GM19468 (cell line): Measurements from ENCODE around the gene PHACTR4.
"Not testable (repeated sequence)": the region's sequence is repeated elsewhere in the genome, so short reads cannot be mapped to it uniquely, and the experiment has no call there.

Source experiments
- ATAC-seq: cut with Tn5 transposase; IDR thresholded peaks from one replicate; pipeline ENCODE4 v1.9.1; 2021; ENCODE audit warnings: mild to moderate bottlenecking, moderate library complexity, moderate number of reproducible peaks; ENCODE audit not compliant: unreplicated experiment; ENCODE audit errors: extremely low read depth

The PHACTR4 gene

DNA sequence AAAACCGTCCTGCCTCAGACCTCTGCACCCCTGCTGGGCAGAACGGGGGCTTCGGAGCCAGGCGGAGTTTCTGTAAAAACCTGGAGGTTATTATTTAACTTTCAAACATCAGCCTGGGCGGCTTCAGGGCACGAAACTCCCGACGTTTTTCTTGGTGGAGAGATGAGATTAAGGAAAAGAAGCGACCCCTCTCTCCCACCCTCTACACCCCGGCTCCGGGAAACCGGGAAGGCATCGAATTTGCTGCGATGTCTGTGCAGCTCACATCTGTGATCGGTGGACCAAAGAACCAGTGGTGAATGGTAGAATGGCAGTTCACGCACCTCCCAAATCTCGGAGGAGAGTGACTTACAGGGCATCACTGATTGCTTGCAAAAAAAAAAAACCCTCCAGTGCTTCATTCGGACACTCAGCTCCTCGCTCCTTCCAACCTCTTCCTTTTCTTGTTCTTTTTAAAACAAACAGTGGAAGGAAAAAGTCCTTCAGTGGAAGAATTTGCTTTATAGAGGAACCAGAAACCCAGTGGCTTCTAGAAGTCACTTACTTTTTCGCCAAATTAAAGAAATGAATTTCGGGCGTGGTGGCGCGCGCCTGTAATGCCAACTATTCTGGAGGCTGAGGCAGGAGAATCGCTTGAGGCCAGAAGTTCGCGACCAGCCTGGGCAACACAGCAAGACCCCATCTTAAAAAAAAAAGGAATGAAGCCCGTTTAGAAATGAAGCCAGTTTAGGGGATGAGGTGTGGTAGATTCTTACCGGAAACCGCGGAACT is 884 bp downstream of the PHACTR4 start:
- ATAC-seq = no peak

DNA sequence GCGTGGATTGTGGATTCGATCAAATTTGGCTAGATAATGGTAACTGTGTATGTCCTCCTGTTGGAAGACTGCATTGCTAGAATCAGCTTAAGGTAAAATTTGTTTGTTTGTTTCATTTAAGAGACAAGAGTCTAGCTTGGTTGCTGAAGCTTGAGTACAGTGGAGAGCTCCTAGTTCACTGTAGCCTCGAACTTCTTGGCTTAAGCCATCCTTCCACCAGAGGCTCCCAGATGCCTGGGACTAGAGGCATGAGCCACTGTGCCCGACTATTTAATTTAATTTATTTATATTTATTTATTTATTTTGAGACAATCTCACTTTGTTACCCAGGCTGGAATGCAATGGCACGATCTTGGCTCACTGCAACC is 1.5 kb downstream of the PHACTR4 start:
- no peak for ATAC-seq

DNA sequence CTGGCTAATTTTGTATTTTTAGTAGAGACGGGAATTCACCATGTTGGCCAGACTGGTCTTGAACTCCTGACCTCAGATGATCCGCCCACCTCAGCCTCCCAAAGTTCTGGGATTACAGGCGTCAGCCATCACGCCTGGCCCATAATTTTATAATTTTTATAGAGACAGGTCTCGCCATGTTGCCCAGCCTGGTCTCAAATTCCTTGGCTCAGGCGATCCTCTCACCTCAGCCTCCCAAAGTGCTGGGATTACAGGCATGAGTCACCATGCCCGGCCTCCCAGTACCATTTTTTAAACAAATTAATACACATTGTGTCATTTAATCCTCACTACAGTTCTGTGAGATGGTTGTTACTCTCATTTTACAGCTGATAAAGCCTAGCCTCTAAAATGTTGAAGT is 3.9 kb downstream of the PHACTR4 start:
- ATAC-seq = not testable (repeated sequence)

DNA sequence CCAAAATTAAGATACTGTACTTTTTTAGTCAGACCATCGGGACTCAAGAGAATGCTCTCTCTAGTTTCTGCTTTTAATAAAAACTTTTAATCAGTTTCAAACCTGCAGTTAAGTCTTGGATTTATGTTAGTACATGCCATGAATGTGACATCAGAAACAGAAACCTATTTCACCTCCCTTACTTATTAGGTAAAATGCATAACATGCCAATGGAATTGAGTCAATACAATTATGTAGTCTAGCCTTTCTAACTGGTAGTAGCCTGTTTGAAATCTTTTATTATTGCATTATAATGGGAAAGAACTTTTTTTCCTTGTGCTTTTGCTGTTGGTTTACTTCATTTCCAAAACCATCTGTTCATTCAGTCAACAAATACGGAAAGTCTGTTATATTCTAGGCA is 4.8 kb downstream of the PHACTR4 start:
- no peak for ATAC-seq

DNA sequence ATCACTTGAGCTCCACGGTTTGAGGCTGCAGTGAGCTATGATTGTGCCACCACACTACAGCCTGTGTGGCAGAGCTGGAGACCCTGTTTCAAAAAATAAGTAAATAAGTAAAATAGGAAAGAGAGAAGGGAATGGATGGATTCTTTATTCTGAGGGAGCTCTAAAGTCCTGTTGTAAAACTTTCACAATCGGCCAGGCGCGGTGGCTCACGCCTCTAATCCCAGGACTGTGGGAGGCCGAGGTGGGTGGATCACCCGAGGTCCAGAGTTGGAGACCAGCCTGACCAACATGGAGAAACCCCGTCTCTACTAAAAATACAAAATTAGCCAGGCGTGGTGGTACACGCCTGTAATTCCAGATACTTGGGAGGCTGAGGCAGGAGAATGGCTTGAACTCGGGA is 6.1 kb downstream of the PHACTR4 start:
- ATAC-seq = not testable (repeated sequence)

DNA sequence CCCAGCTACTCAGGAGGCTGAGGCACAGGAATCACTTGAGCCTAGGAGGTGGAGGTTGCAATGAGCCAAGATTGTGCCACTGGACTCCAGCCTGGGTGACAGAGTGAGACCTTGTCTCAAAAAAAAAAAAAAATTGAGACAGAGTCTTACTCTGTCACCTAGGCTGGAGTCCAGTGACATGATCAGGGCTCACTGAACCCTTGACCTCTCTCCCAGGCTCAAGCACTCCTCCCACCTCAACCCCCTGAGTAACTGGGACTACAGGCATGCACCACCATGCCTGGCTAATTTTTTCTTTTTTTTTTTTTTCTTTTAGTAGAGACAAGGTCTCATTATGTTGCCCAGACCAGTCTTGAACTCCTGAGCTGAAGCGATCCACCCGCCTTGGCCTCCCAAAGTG is 6.7 kb downstream of the PHACTR4 start:
- ATAC-seq = not testable (repeated sequence)

DNA sequence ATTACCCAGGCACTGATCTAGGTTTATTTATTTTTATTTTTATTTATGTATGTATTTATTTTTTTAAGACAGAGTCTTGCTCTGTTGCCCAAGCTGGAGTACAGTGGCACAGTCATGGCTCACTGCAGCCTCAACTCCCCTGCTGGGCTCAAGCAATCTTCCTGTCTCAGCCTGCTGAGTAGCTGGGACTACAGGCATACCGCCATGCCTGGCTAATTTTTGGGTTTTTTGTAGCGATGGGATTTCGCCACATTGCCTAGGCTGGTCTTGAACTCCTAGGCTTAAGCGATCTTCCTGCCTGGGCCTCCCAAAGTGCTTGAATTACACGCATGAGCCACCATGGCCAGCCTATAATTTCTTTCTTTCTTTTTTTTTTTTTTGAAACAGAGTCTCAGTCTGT is 9.4 kb downstream of the PHACTR4 start:
- ATAC-seq = no peak

DNA sequence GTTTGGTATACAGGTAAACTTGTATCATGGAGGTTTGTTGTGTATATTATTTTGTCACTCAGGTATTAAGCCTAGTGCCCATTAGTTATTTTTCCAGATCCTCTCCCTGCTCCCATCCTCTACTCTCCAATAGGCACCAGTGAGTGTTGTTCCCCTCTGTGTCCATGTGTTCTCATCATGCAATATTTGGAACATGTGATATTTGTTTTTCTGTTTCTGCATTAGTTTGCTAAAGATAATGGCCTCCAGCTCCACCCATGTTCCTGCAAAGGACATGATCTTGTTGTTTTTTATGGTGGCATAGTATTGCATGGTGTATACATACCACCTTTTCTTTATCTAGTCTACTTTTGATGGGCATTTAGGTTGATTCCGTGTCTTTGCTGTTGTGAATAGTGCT is 10.9 kb downstream of the PHACTR4 start:
- ATAC-seq = no peak

DNA sequence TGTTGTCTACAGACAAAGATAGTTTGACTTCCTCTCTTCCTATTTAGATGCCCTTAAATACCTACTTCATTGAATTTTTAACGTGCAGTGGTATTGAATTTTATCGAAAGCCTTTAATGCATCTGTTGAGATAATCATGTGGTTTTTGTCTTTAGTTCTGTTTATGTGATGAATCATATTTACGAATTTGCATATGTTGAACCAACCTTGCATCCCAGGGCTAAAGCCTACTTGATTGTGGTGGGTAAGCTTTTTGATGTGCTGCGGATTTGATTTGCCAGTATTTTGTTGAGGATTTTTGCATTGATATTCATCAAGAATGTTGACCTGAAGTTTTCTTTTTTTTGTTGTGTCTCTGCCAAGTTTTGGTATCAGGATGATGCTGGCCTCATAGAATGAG is 14.2 kb downstream of the PHACTR4 start:
- not testable (repeated sequence) for ATAC-seq

DNA sequence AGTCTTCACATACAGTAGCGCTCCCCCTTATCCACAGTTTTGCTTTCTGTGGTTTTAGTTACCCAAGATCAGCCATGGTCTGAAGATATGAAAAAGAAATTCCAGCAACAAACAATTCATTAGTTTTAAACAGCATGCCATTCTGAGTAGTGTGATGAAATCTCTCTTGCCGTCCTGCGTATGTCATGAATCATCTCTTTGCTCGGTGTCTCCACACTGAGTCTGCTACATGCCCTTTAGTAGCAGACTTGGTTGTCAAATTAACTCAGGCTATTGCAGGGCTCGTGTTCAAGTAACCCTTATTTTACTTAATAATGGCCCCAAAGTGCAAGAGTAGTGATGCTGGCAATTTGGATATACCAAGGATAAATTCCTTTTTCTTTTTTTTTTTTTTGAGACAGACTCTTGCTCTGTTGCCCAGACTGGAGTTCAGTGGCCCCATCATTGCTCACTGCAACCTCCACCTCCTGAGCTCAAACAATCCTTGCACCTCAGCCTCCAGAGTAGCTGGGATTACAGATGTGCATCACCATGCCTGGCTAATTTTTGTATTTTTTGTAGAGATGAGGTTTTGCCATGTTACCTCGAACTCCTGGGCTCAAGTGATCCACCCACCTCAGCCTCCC is 22.6 kb downstream of the PHACTR4 start:
- ATAC-seq = no peak

DNA sequence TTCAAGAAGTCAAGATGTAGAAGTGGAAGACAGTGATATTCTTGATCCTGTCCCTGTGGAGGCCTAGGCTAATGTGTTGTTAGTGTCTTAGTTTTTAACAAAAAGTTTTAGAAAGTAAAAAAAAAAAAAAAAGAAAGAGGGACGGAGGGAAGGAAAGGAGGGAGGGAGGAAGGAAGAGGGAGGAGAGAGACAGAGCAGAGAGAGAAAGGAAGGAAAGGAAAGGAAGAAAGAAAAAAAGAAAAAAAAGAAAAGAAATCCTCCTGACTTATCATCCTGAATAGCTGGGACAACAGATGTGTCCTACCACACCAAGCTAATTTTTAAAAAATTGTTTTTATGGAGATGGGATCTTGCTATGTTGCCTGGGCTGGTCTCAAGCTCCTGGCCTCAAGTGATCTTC is 24.6 kb downstream of the PHACTR4 start:
- no peak for ATAC-seq

DNA sequence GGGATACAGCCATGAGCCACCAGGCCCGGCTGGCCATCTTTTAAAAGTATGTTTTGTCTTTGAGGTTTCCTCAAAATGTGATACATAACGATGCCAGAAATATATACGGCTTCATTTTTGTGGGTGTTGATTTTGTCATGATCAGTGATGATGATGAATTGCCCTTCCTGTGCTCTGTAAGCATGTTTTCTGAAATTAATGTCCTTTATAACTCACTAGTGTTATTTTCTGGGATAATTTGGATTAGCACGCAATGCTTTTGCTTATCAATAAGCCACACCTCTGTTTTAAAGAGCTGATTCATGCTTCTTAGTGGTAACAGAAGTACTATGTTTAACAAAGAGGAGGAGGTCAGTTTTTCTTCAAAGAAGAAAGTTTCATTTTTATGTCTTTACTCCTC is 25.6 kb downstream of the PHACTR4 start:
- ATAC-seq = no peak

DNA sequence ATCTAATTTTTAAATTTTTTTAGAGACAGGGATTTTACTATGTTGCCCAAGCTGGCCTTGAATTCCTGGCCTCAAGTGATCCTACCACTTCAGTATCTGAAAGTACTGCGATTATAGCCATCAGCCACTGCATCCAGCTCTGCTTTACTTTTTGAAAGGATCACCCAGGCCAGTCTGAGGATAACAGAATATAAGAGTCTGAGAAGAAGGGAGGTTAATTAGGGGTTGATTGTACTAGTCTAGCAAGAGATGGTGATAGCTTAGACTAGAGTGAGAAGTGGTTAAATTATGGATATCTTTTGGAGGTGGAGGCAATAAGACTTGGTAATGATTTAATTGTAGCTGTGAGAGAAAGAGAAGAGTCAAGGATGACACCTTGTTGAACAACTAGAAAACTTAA is 32.2 kb downstream of the PHACTR4 start:
- no peak for ATAC-seq

DNA sequence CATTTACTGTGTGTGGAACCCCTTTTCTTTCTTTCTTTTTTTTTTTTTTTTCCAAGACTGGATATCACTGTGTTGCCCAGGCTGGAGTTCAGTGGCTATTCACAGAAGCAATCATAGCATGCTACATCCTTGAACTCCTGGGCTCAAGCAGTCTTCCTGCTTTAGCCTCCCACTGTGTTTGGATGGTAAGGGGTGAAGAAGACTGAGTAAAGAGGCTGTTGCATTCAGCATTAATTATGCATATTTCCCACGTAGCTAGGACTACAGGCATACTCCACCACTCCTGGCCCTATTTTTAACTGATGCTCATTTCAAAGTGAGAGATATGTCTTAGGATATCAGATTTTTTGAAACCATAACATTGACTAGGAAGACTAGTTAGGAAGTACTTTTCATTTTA is 39.5 kb downstream of the PHACTR4 start:
- ATAC-seq = no peak

DNA sequence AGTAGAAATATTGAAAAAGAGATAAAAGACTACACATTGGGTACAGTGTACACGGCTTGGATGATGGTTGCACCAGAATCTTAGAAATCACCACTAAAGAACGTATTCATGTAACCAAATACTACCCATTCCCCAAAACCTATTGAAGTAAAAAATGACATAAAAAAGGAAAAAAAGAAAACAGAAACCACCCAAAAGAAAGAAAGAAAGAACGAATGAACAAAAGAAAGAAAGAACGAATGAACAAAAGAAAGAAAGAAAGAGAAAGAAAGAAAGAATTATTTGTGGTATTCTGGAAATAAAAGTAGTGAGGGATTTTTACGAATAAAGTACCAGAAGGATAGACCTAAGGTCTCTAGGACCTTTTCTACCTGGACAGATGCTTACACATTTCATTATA is 42.1 kb downstream of the PHACTR4 start:
- ATAC-seq = no peak

DNA sequence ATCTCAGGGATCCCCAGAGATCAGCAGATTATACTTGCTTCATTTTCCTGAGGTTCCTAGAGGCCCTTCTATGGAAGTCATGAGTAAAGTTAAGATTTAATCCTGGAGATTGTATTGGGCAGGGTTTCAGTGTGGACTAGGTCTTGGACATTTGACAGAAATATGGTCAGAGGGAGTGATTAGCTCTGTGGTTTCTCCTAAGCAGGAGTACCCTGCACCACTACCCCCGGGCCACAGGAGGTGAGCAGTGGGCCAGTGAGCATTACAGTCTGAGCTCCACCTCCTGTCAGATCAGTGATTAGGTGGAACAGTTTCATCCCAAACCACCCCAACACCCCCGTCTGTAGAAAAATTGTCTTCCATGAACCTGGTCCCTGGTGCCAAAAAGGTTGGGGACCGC is 43.2 kb downstream of the PHACTR4 start:
- no peak for ATAC-seq

DNA sequence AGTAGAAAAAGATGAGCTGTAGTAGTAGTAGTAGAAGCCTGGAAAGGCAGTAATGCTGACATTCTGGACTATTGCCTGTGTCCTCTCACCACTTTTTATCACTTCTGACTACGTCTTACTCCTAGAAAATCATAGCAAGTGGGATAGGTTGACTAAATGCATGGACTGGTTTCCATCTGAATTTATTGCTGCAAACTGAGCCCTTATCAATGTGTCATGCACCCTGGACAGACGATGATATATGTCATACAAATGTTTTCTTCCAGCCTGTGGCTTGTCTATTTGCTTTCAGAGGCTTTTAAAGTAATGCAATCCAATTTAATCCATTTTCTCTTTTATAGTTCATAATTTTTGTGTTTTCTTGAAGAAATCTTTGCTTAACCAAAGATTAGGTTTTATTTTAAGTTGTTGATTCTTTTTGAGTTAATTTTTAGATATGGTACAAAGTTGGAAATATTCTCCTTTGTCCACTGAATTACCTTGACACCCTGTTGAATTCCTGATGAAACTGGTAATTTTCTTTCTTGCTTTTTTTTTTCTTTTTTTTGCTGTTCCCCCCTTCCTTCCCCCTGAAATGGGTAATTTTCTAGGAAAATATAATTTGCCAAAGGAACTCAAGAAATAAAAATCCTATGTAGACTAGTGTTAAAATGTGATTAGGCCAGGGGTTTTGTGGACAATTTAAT is 47.1 kb downstream of the PHACTR4 start:
- no peak for ATAC-seq

DNA sequence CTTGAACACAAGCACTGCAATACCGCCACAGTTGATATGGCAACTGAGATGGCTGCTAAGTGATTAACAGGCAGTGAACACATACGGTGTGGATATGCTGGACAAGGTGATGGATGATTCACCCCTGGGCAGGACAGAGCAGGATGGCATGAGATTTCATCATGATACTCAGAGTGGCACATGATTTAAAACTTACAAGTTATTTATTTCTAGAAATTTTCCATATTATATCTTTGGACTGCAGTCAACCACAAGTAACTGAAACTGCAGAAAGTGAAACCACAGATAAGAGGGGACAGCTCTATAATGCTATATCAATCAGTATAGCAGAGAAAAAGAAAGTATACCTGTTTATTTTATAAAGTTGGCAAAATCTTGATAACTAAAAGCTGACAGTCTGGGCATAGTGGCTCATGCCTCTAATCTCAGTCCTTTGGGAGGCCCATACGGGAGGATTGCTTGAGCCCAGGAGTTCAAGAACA is 47.9 kb downstream of the PHACTR4 start:
- no peak for ATAC-seq

DNA sequence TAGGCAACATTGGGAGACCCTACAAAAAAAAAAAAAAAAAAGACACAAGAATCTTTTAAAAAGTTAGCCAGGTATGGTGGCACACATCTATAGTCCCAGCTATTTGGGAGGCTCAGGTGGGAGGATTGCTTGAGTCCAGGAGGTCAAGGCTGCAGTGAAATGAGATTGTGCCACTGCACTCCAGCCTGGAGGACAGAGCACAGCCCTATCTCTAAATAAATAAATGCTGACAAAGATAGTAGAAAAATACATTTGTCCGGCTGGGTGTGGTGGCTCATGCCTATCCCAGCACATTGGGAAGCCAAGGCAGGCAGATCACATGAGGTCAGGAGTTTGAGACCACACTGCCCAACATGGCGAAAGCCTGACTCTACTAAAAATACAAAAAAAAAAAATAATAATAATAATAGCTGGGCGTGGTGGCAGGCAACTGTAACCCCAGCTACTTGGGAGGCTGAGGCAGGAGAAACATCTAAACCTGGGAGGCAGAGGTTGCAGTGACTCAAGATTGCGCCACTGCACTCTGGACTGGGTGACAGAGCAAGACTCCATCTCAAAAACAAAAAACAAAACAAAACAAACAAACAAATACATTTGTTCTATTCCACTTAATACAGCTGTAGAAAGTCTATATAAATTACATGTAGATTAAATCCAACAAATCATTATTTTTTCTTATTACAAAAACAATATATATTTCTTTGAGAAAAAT is 48.5 kb downstream of the PHACTR4 start:
- no peak for ATAC-seq

DNA sequence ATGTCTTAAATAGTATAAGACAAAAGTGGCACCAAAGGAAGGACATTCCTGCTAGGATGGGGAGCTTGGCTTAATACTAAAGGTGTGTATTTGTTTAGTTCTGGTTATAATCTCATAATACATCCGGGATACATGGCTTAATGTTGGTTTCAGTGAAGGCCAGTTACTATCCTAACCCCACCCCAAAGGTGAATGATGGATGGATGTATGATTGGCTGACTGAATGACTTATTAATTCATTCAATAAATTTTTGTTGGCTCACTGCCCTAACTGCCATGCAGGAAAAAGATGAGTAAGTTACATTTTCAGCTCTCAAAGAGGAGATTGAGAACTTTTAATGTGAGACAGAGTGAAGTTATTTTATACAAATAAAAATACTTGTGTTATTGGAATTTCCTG is 52.2 kb downstream of the PHACTR4 start:
- no peak for ATAC-seq

DNA sequence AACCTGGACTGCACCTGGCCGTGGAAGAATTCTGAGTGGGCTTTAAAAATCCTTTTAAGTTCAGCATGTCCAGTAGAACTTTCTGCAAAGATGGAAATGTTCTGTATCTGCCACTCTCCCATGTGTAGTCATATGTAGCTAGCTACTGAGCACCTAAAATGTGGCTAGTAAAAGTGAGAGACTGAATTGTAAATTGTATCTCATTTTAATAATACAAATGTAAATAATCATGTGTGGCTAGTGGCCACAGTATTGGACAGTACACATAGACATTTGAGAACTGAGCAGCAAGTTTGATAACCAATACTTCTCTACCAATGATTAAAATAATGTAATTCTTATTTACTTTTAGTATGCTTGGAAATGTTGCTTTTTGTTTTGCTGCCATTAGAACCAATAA is 57.3 kb downstream of the PHACTR4 start:
- no peak for ATAC-seq
